D721Med (cell line): ENCODE results near the gene JAK1.
"Not testable (repeated sequence)": the region's sequence is repeated elsewhere in the genome, so short reads cannot be mapped to it uniquely, and the experiment has no call there.

Experiments used
- DNase-seq: peaks from one replicate; pipeline ENCODE4 v3.0.0; 2011; ENCODE audit warnings: low spot score; ENCODE audit not compliant: insufficient read length
- FAIRE-seq: peaks from 2 replicates; lab custom pipeline; 2011; peaks lifted over from hg19 to GRCh38; lab: Jason Lieb, UNC
- CTCF ChIP-seq: IDR thresholded peaks from 2 replicates; pipeline ENCODE4 v1.5.1; 2012; ENCODE audit warnings: mild to moderate bottlenecking, control low read depth; ENCODE audit not compliant: insufficient read depth; ENCODE audit errors: missing control alignments

Gene JAK1

GRCh38 chr1:65002508-65003315, 36.4 kb upstream of the JAK1 start:
- FAIRE-seq (no peak), DNase-seq (no peak)
- no peak for TF ChIP-seq CTCF

DNA sequence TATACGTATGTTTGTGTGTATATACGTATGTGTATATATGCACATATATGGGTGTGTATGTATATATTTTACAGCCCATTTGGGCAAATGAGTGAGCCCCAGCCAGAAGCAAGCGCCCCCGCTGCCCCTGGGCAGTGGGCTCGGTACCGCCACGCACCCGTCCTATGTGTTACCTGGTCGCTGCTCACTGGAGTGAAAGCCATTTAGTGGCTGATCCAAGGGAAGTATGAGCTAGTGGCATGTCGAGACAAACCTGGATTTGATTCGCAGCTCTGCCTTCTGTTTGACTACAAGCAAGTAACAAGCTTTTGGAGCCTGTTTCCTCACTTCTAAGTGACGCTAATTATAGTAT, 35.8 kb upstream of the JAK1 start:
- no peak for TF ChIP-seq CTCF
- DNase-seq (no peak), FAIRE-seq (no peak)

DNA sequence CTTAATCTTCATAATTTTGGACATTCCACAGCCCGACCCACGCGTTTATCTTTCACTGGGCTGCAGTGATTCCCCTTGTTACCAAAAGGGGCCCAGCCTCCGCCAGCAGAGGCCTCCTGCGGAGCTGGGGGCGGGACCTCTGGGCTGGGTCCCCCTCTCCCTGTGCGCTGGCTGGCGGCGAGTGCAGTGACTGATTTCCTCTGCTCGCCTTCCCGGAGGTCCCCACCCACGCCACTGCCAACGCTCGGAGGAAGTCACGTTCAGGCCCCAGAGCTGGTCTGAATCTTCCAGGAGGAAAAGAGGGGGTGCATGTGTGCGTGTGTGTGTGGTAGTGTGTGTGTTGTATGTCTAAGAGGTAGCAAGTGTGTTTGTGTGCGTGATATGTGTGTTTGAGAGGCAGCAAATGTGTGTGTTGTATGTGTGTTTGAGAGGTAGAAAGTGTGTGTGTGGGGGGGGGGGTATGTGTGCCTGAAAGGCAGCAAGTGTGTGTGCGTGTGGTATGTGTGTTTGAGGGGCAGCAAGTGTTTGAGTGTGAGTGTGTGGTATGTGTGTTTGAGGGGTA, 35.0 kb upstream of the JAK1 start:
- no peak for TF ChIP-seq CTCF
- no peak for FAIRE-seq
- DNase-seq = no peak

DNA sequence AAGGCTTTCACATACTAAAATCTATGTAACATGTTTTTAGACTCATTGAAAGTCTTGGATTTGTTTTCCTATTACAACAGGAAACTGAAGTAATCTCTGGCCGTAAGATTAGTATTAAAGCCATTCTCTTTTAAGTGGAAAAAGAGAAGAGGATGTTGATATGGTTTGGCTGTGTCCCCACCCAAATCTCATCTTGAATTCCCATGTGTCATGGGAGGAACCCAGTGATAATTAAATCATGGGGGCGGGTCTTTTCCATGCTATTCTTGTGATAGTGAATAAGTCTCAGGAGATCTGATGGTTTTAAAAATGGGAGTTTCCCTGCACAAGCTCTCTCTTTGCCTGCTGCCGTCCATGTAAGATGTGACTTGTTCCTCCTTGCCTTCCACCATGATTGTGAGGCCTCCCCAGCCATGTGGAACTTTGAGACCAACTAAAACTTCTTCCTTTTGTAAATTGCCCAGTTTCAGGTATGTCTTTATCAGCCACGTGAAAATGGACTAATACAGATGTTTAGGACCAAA, 32.1 kb upstream of the JAK1 start:
- FAIRE-seq = not testable (repeated sequence)

DNA sequence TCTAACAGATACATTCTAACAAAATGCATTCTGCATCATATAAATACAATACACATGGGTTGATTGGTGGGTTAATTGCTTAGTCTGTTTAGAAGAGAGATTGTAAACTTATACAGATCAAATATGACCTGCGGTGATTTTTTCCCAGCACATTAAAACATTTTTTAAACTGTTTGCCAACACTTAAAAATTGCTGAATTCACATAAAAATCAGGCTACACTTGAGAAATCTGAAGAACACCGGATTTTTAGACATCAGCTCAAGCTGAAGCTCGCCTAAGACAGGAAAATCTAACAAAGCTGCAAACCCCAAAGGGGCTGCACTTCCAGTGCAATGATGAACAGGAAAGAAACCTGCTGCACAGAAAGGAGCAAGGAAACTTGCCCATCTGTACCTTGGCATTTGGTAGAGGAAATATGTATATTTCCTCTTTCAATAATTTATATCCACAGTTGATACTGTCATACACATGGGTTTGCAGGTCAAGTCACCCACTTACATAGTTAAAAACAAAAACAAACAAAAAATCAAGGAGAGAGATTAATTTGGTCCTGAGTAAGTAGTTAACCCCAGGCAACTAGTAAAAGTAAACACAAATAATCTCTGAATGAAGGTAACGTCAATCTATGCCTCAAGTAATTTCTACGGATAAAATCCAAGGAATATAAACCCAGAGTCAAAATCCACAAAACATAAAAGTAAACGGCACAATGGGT, 30.4 kb upstream of the JAK1 start:
- no peak for TF ChIP-seq CTCF
- DNase-seq (no peak), FAIRE-seq (no peak)

More for the DNA sequence above, 32.1 kb upstream of the JAK1 start:
- DNase-seq = not testable (repeated sequence)

DNA sequence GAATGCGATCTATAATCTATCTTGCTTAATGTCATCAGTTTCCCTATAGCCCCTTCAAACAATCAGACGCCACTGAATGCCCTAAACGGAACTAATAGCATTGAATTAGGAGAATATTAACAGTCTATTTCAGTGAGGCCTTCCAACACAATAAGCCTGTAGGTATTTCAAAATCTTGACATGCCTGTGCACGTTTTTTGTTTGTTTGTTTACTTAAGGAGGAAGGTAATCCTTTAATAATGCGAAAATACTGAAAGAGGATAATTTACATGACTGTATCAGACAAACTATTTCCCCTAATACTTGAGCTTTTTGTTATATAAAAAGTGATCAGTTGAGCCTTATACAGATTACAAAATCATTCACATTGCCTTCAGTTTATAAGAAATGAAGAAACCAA, 29.0 kb upstream of the JAK1 start:
- DNase-seq = no peak
- no peak for FAIRE-seq
- TF ChIP-seq CTCF = no peak
